Measurements from ENCODE around the gene KRTAP4-6.
"Not testable (repeated sequence)": the region's sequence is repeated elsewhere in the genome, so short reads cannot be mapped to it uniquely, and the experiment has no call there.

KRTAP4-6 gene

DNA sequence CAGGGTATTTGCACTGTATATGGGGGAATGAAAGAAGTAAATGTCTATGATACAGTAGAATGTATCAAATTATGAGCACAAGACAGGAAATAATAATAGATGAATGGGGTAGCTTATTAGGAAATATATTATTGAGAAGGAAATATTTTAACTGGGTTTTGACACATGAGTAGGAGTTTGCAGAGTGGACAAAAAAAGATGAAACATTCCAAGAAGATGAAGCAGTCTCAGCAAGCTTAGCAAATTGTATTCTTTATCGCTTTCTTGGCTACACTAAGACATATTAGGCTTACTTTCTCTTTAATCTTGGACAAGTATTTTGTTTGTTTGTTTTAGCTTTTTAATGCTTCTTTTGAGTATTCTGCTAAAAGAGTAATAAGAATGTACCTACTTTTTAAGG is 36.4 kb downstream of the KRTAP4-6 start:
- no peaks in the 10 kb centered on the region for H3K9me3 ChIP-seq (ENCODE audit: control insufficient read depth in 1 of 2, low read length in 2 of 2)
- H3K4me3 ChIP-seq (ENCODE audit: low read depth in 1 of 2, low read length in 2 of 2), result no peak overlapping the region

DNA sequence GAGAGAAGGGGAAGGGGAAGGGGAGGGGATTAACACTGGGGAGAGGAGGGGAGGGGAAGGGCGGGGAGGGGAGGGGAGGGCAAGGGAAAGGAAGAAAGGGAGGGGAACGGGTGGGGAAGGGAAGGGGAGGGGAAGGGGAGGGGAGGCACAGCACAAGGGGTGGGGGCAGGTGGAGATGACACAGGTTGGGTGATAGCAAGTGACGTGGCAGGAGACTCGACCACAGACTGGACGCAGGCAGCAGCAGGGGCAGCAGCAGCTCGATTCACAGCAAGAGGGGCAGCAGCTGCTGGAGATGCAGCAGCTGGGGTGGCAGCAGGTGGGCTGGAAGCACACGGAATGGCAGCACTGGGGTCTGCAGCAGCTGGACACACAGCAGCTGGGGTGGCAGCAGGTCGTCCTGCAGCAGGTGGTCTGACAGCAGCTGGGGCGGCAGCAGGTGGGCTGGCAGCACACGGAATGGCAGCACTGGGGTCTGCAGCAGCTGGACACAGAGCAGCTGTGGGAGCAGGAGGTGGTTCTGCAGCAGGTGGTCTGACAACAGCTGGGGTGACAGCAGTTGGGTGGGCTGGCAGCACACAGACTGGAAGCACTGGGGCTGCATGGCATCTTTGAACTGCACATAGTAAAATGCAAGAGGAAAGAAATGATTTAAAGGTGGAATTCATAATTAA is 38.6 kb downstream of the KRTAP4-6 start, which contains the start of gene KRTAP4-16:
Gene KRTAP4-16 (minus strand): TSS at position 624 of the 674 bp plus-strand sequence. CDS start 0 bp downstream, at position 624.
- H3K9me3 ChIP-seq (ENCODE audit: control insufficient read depth in 1 of 2, low read length in 2 of 2), result no peaks in the 10 kb centered on the region
- no peak within 1 kb of the TSS for H3K4me3 ChIP-seq (ENCODE audit: low read depth in 1 of 2, low read length in 2 of 2)
- no peaks in the 10 kb centered on the region for H3K36me3 ChIP-seq (ENCODE audit: control insufficient read depth in 1 of 2, insufficient read depth in 2 of 2, low read length in 2 of 2)
- H3K27ac ChIP-seq (ENCODE audit: low read length), result no peak within 1 kb of the TSS
- H3K27me3 ChIP-seq (ENCODE audit: low read depth, low read length), result no peaks in the 10 kb centered on the region
- no peaks in the 10 kb centered on the region for H3K4me1 ChIP-seq (ENCODE audit: control insufficient read depth in 1 of 2, insufficient read depth in 2 of 2, low read length in 2 of 2)

More for the DNA sequence above, 36.4 kb downstream of the KRTAP4-6 start:
- Histone ChIP-seq H3K4me1 (ENCODE audit: control insufficient read depth in 1 of 2, insufficient read depth in 2 of 2, low read length in 2 of 2) (no peaks in the 10 kb centered on the region), H3K36me3 (ENCODE audit: control insufficient read depth in 1 of 2, insufficient read depth in 2 of 2, low read length in 2 of 2) (no peaks in the 10 kb centered on the region), H3K27me3 (ENCODE audit: low read depth, low read length) (no peaks in the 10 kb centered on the region), H3K27ac (ENCODE audit: low read length) (no peak overlapping the region)

DNA sequence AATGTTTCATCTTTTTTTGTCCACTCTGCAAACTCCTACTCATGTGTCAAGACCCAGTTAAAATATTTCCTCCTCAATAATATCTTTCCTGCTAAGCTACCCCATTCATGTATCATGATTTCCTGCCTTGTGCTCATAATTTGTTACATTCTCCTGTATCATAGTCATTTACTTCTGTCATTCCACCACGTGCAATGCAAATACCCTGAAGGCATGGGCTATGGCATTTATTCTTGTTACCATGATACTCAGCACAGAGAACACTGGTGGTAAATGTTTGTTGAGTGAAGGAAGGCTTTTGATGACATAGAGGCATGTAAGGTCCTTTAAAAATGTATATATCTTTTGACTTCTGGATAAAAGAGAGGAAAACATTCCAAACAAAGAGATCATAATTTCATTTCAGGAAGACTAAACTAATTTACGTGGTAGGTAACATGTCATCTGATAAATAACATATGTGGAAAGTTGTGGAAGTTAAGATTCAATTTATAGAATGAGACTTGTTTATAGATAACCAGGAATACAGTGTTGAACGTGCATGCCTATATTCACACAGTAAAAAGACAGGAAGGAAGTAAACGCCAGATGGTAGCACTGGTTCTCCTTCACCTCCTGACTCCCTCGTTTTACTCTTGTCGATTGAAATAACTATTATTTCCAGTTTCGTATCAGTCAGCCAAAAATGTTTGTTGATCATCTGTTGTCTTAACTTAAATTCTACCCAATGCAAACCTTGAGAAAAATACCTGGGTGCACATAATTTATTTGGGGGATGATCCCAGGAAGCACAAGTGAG is 40.5 kb downstream of the KRTAP4-6 start:
- not testable (repeated sequence) for H3K27me3 ChIP-seq (ENCODE audit: low read depth, low read length); H3K27ac ChIP-seq (ENCODE audit: low read length); H3K36me3 ChIP-seq (ENCODE audit: control insufficient read depth in 1 of 2, insufficient read depth in 2 of 2, low read length in 2 of 2); H3K4me1 ChIP-seq (ENCODE audit: control insufficient read depth in 1 of 2, insufficient read depth in 2 of 2, low read length in 2 of 2); H3K9me3 ChIP-seq (ENCODE audit: control insufficient read depth in 1 of 2, low read length in 2 of 2); H3K4me3 ChIP-seq (ENCODE audit: low read depth in 1 of 2, low read length in 2 of 2)

DNA sequence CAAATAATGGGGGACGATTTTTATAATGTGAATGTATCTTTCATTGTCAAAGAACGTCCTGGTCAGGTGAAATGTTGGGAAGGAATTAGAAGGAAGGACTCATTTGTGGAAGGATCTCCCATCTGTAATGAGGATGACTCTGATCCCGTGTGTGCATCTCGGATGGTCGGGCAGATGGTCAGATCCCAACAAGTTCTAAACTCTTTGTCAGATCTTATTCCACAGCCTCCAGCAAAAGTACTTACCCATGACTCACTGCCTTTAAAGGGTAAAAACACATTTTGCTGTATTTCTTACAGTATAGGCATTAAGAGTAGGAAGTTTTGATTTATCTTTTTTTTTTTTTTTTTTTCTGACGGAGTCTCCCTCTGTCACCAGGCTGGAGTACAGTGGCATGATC is 41.9 kb downstream of the KRTAP4-6 start:
- H3K27ac ChIP-seq (ENCODE audit: low read length), result no peak overlapping the region
- H3K27me3 ChIP-seq (ENCODE audit: low read depth, low read length), result no peaks in the 10 kb centered on the region
- H3K9me3 ChIP-seq (ENCODE audit: control insufficient read depth in 1 of 2, low read length in 2 of 2), result no peaks in the 10 kb centered on the region
- no peak overlapping the region for H3K4me3 ChIP-seq (ENCODE audit: low read depth in 1 of 2, low read length in 2 of 2)
- no peaks in the 10 kb centered on the region for H3K36me3 ChIP-seq (ENCODE audit: control insufficient read depth in 1 of 2, insufficient read depth in 2 of 2, low read length in 2 of 2)
- H3K4me1 ChIP-seq (ENCODE audit: control insufficient read depth in 1 of 2, insufficient read depth in 2 of 2, low read length in 2 of 2), result no peaks in the 10 kb centered on the region

DNA sequence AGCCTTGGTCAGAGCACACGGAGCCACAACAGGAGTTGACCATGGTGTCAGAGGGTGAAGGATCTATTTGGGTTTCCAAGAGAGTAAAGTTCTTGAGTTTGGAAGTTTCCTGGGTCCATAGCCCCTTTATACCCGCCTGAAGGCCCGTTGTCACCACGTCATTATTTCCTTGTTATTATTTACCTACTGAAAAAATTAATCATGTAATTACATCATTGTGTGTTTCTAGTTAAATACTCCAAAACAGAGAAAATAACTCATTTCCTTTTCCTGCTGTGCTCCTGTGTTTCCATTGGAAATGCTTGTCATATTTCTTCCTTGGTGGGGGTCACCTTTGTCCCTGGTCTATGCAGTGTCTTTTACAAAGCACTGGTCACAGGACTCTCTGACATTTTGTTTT is 42.3 kb downstream of the KRTAP4-6 start, which contains the start of gene KRTAP4-8:
Gene KRTAP4-8 (minus strand): TSS at position 101 of the 400 bp plus-strand sequence. CDS start 58 bp downstream, at position 43.
- H3K4me1 ChIP-seq (ENCODE audit: control insufficient read depth in 1 of 2, insufficient read depth in 2 of 2, low read length in 2 of 2), result no peaks in the 10 kb centered on the region
- no peaks in the 10 kb centered on the region for H3K36me3 ChIP-seq (ENCODE audit: control insufficient read depth in 1 of 2, insufficient read depth in 2 of 2, low read length in 2 of 2)
- H3K27me3 ChIP-seq (ENCODE audit: low read depth, low read length), result no peaks in the 10 kb centered on the region
- H3K4me3 ChIP-seq (ENCODE audit: low read depth in 1 of 2, low read length in 2 of 2), result no peak within 1 kb of the TSS
- no peak within 1 kb of the TSS for H3K27ac ChIP-seq (ENCODE audit: low read length)
- H3K9me3 ChIP-seq (ENCODE audit: control insufficient read depth in 1 of 2, low read length in 2 of 2), result no peaks in the 10 kb centered on the region

DNA sequence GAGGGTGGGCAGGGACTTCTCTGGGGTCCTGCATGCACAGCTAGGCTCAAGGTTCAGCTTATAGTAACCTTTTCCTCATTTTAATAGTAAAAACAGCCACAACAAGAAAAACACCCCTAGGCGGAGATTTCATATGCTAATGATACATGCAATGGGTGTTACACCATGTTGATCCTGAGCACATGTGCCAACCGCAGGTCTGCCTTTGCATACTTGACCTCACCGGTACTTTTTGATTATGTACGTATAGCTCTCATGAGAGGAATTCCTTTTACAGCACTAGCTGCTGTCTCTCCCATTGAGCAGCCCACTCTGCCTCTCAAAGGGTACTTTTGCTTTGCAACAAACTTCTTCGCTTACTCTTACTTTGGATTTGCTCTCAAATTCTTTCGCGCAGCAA is 44.3 kb downstream of the KRTAP4-6 start:
- Histone ChIP-seq H3K36me3 (ENCODE audit: control insufficient read depth in 1 of 2, insufficient read depth in 2 of 2, low read length in 2 of 2) (no peaks in the 10 kb centered on the region), H3K27me3 (ENCODE audit: low read depth, low read length) (no peaks in the 10 kb centered on the region), H3K4me1 (ENCODE audit: control insufficient read depth in 1 of 2, insufficient read depth in 2 of 2, low read length in 2 of 2) (no peaks in the 10 kb centered on the region), H3K9me3 (ENCODE audit: control insufficient read depth in 1 of 2, low read length in 2 of 2) (no peaks in the 10 kb centered on the region), H3K27ac (ENCODE audit: low read length) (no peak overlapping the region), H3K4me3 (ENCODE audit: low read depth in 1 of 2, low read length in 2 of 2) (no peak overlapping the region)
